Muscle layer of duodenum (tissue), 2 donors: ENCODE data around the gene ASB16.
"Not testable (repeated sequence)": the region's sequence is repeated elsewhere in the genome, so short reads cannot be mapped to it uniquely, and the experiment has no call there.

Experiments used
- H3K27ac ChIP-seq: one replicate; pipeline ENCODE4 v1.7.0; 2013; ENCODE audit warnings: mild to moderate bottlenecking, low read length
- H3K27me3 ChIP-seq: one replicate; pipeline ENCODE4 v1.7.0; 2013; ENCODE audit warnings: low read depth, mild to moderate bottlenecking, control low read depth, low read length
- H3K36me3 ChIP-seq, 2 donors: one replicate each; pipeline ENCODE4 v1.7.0; 2013; ENCODE audit warnings: low read length in 2 of 2, control low read depth in 1 of 2, mild to moderate bottlenecking in 1 of 2; ENCODE audit not compliant: insufficient read depth in 2 of 2, control insufficient read depth in 1 of 2
- H3K4me1 ChIP-seq, 2 donors: one replicate each; pipeline ENCODE4 v1.7.0; 2013; ENCODE audit warnings: low read length in 2 of 2, mild to moderate bottlenecking in 2 of 2, control low read depth in 1 of 2, moderate library complexity in 1 of 2; ENCODE audit not compliant: insufficient read depth in 2 of 2, control insufficient read depth in 1 of 2
- H3K4me3 ChIP-seq, 2 donors: one replicate each; pipeline ENCODE4 v1.7.0; 2013; ENCODE audit warnings: low read length in 2 of 2, low read depth in 1 of 2, mild to moderate bottlenecking in 1 of 2
- H3K9me3 ChIP-seq, 2 donors: one replicate each; pipeline ENCODE4 v1.7.0; 2013; ENCODE audit warnings: low read length in 2 of 2, control low read depth in 1 of 2, mild to moderate bottlenecking in 1 of 2; ENCODE audit not compliant: control insufficient read depth in 1 of 2
- donor health status: healthy.

The ASB16 gene

DNA sequence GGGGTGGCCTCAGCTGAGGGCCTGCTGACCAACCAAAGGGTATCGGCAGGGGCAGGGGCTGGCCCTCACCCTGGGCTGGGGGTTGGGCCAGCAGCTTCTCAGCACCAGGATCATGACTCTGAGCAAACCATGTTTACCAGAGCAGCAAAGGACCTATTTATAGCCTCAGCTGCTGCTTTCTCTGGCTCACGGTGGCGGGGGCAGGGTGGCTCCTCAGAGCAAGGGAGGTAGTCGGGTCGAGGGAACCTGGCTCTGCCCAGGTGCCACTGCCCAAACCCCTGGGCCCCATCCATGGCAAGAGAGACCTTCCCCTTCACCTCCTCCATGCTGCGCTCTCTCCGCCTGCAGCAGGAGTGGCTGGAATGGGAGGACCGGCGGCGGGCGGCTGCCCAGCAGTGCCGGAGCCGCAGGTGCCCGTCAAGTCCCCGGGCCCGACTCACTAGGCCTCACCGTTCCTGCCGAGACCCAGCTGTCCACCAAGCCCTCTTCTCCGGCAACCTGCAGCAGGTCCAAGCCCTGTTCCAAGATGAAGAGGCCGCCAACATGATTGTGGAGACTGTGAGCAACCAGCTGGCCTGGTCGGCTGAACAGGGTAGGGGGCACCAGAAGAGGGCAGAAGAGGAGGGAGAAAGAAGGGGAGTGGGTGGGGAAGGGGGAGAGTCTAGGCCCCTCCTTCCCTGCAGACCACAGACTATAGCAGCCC, at the start of gene ASB16:
Gene ASB16 (plus strand): TSS at position 206 of the 703 bp plus-strand sequence. CDS start 86 bp downstream, at position 292.
- no peak within 1 kb of the TSS for H3K27ac ChIP-seq
- no peaks in the 10 kb centered on the region for H3K9me3 ChIP-seq
- H3K27me3 ChIP-seq = no peaks in the 10 kb centered on the region
- H3K4me1 ChIP-seq = peaks cover 0 to 13% of the 10 kb centered on the region in 2 donors
- no peaks in the 10 kb centered on the region for H3K36me3 ChIP-seq
- H3K4me3 ChIP-seq = peak within 1 kb of the TSS; percentile 16 to 58

DNA sequence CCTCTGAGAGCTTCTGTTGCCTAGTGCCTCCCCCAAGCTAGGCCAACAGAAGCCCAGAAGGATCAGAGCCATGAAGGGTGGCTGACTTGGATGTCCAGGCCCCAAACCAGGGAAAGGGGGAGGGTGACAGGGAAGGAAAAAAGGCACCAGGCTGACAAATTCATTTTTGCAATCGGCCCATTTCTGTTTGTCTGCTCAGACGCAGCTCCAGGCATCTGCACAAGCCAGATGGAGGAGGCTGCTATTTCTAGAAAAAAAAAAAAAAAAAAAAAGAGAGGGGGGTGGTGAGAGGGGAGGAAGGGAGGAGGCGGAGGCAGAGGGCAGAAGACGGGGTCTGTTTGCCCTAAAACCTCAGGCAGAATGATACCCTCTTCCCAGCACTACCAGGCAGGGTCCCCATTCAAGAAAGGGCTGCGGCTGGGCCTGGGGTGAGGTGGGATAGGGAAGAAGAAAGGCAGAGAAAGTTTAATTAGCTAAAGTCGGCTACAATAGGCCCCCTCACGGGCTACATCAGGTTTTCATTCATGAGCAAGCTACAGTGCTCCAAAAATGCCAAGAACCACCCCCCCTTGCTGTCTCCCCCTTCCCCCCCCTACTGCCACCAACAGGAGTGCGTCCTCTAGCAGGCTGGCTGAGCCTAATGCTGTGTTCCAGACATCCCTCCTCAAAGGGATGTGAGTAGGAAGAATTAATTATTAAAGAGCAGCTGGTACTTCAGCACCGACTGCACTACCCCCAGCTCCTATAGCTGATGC, 49.5 kb upstream of the ASB16 start:
- Histone ChIP-seq H3K27ac (no peak overlapping the region), H3K27me3 (no peaks in the 10 kb centered on the region), H3K4me1 (peaks cover 0 to 37% of the 10 kb centered on the region in 2 donors), H3K36me3 (peaks cover 0 to 3% of the 10 kb centered on the region in 2 donors), H3K9me3 (no peaks in the 10 kb centered on the region), H3K4me3 (no peak overlapping the region)

- Histone ChIP-seq H3K27me3 (no peaks in the 10 kb centered on the region), H3K9me3 (no peaks in the 10 kb centered on the region), H3K36me3 (peaks cover 0 to 3% of the 10 kb centered on the region in 2 donors), H3K4me3 (peak overlapping the region; percentile 86 to 95), H3K27ac (peak overlapping the region; percentile 31), H3K4me1 (peaks cover 0 to 35% of the 10 kb centered on the region in 2 donors)
These were observed 48.3 kb upstream of the ASB16 start for GRCh38 chr17:44121997-44122815.

GRCh38 chr17:44122816-44123355, 47.6 kb upstream of the ASB16 start:
- no peaks in the 10 kb centered on the region for H3K27me3 ChIP-seq
- H3K4me3 ChIP-seq = peak overlapping the region; percentile 86 to 95
- no peaks in the 10 kb centered on the region for H3K9me3 ChIP-seq
- peaks cover 0 to 35% of the 10 kb centered on the region in 2 donors for H3K4me1 ChIP-seq
- H3K27ac ChIP-seq = peak overlapping the region; percentile 31
- H3K36me3 ChIP-seq = peaks cover 0 to 3% of the 10 kb centered on the region in 2 donors

GRCh38 chr17:44123356-44124117, 47.0 kb upstream of the ASB16 start, which contains the start of gene HDAC5:
Gene HDAC5 (minus strand): TSS chr17:44123641. CDS start chr17:44117515, 6,126 bp downstream.
- H3K36me3 ChIP-seq = peaks cover 0 to 3% of the 10 kb centered on the region in 2 donors
- H3K4me3 ChIP-seq = peak within 1 kb of the TSS; percentile 86 to 95
- H3K27ac ChIP-seq = peak within 1 kb of the TSS; percentile 76
- H3K4me1 ChIP-seq = peaks cover 0 to 33% of the 10 kb centered on the region in 2 donors
- no peaks in the 10 kb centered on the region for H3K27me3 ChIP-seq
- H3K9me3 ChIP-seq = no peaks in the 10 kb centered on the region

GRCh38 chr17:44124118-44124438, 46.4 kb upstream of the ASB16 start:
- Histone ChIP-seq H3K4me3 (peak overlapping the region; percentile 69 to 95), H3K27me3 (no peaks in the 10 kb centered on the region), H3K27ac (peak overlapping the region; percentile 76), H3K4me1 (peaks cover 0 to 27% of the 10 kb centered on the region in 2 donors), H3K9me3 (no peaks in the 10 kb centered on the region), H3K36me3 (peaks cover 0 to 3% of the 10 kb centered on the region in 2 donors)

DNA sequence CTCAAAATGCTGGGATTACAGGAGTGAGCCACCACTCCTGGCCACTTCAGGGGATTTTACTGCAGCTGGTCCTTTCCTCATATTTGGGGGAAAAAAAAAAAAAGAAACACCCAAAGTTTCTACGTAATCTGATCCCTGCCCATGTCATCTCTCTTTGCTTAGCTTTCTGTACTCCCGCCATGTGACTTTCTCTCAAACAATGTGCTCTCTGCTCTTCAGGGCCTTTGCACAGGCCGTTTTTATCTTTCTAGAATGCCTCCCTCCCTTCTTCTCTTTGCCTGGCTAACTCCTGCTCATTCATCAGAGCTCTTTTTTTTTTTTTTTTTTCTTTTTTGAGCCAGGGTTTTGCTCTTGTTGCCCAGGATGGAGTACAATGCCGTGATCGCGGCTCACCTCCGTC, 42.1 kb upstream of the ASB16 start:
- Histone ChIP-seq H3K4me1 (peaks cover 0 to 5% of the 10 kb centered on the region in 2 donors), H3K27me3 (no peaks in the 10 kb centered on the region), H3K4me3 (no peak overlapping the region), H3K27ac (no peak overlapping the region), H3K36me3 (peaks cover 0 to 3% of the 10 kb centered on the region in 2 donors), H3K9me3 (no peaks in the 10 kb centered on the region)

- Histone ChIP-seq H3K4me1 (no peaks in the 10 kb centered on the region), H3K27ac (no peak overlapping the region), H3K27me3 (no peaks in the 10 kb centered on the region), H3K9me3 (no peaks in the 10 kb centered on the region), H3K36me3 (no peaks in the 10 kb centered on the region), H3K4me3 (no peak overlapping the region)
These were observed 39.7 kb upstream of the ASB16 start for GRCh38 chr17:44130693-44131349.

GRCh38 chr17:44131372-44131771, 39.1 kb upstream of the ASB16 start:
- not testable (repeated sequence) for H3K4me3 ChIP-seq, H3K4me1 ChIP-seq, H3K27me3 ChIP-seq, H3K36me3 ChIP-seq, H3K9me3 ChIP-seq, H3K27ac ChIP-seq

DNA sequence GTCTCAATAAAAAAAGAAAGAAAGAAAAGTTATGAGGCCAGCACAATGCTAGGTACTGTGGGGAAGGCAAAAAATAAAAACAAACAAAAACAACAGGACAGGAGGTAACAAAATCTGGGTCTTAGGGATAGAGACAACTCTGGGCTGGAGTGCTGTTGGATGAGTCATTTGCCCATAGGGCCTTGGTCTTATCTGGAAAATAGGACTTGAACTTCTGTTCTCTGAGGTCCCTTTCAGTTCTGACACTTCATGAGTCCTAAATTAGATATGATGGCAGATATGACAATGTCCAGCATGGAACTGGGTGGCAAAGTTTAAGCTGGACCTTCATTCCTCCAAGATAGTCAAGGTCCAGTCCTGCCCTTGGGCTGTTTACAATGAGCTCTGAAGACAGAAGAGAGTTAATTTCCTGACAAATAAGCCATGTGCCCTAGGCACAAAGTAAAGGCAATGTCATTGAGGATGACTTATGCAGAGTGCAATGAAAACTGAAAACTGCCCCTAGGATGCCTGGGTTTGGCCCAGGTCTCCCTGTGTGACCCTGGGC, 38.2 kb upstream of the ASB16 start:
- Histone ChIP-seq H3K9me3 (no peaks in the 10 kb centered on the region), H3K27ac (no peak overlapping the region), H3K4me1 (no peaks in the 10 kb centered on the region), H3K27me3 (no peaks in the 10 kb centered on the region), H3K36me3 (no peaks in the 10 kb centered on the region), H3K4me3 (no peak overlapping the region)
